ENCODE results near the gene SLFNL1. TPM values are rescaled to one million over a fixed set of nuclear protein-coding genes. Genes with fewer than 3 reads are reported as not detected.

SLFNL1 gene
- total and polyA plus RNA-seq, 2 experiments from 2014 or later: 0.14 to 0.29 TPM

GRCh38 chr1:41006942-41007865, 14.3 kb downstream of the SLFNL1 start:
- Histone ChIP-seq H3K4me2 (no peak overlapping the region), H2AFZ (no peak overlapping the region), H3K9me2 (ENCODE audit: insufficient read depth) (no peaks in the 10 kb centered on the region), H3K4me1 (ENCODE audit: insufficient read depth) (no peaks in the 10 kb centered on the region), H3K27me3 (ENCODE audit: insufficient read depth) (no peaks in the 10 kb centered on the region), H3K4me3 (no peak overlapping the region), H4K20me1 (replicated peaks; ENCODE audit: insufficient read depth) (peaks cover 24% of the 10 kb centered on the region), H3K27ac (ENCODE audit: low read depth) (no peak overlapping the region), H3K79me2 (replicated peaks; ENCODE audit: insufficient read depth) (no peaks in the 10 kb centered on the region; the same call in 1 of the 2 replicates), H3K36me3 (ENCODE audit: insufficient read depth) (peaks cover 64% of the 10 kb centered on the region), H3F3A (replicated peaks; ENCODE audit: low read depth) (no peaks in the 10 kb centered on the region)
- no peak for TF ChIP-seq STAT1 (IDR thresholded peaks at IDR 0.05; ENCODE audit: unreplicated experiment)
- no peak for TF ChIP-seq REST (IDR thresholded peaks at IDR 0.05; ENCODE audit: unreplicated experiment)
- TF ChIP-seq, protein P1, sequence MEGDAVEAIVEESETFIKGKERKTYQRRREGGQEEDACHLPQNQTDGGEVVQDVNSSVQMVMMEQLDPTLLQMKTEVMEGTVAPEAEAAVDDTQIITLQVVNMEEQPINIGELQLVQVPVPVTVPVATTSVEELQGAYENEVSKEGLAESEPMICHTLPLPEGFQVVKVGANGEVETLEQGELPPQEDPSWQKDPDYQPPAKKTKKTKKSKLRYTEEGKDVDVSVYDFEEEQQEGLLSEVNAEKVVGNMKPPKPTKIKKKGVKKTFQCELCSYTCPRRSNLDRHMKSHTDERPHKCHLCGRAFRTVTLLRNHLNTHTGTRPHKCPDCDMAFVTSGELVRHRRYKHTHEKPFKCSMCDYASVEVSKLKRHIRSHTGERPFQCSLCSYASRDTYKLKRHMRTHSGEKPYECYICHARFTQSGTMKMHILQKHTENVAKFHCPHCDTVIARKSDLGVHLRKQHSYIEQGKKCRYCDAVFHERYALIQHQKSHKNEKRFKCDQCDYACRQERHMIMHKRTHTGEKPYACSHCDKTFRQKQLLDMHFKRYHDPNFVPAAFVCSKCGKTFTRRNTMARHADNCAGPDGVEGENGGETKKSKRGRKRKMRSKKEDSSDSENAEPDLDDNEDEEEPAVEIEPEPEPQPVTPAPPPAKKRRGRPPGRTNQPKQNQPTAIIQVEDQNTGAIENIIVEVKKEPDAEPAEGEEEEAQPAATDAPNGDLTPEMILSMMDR (conservative IDR thresholded peaks at IDR 0.05; ENCODE audit: low read depth in 2 of 2): no peak
- TF ChIP-seq ZNF331 (CRISPR knock-in tag; IDR thresholded peaks at IDR 0.05; ENCODE audit: low read depth): no peak
- no peak for TF ChIP-seq POLR2AphosphoS5 (IDR thresholded peaks at IDR 0.05; ENCODE audit: low read depth)
- TF ChIP-seq JUNB (IDR thresholded peaks at IDR 0.05; ENCODE audit: unreplicated experiment): no peak
- TF ChIP-seq EZH2phosphoT487 (IDR thresholded peaks at IDR 0.05; ENCODE audit: unreplicated experiment): no peak
- TF ChIP-seq ZNF462 (CRISPR knock-in tag; IDR thresholded peaks at IDR 0.05): no peak
- no peak for TF ChIP-seq EZH2 (IDR thresholded peaks at IDR 0.05; ENCODE audit: low read depth, unreplicated experiment)
- TF ChIP-seq ZNF114 (CRISPR knock-in tag; IDR thresholded peaks at IDR 0.05): no peak
- no peak for TF ChIP-seq ETS1 (IDR thresholded peaks at IDR 0.05)
- TF ChIP-seq NANOG (IDR thresholded peaks at IDR 0.05; ENCODE audit: borderline replicate concordance): no peak
- TF ChIP-seq CREB1 (CRISPR knock-in tag; IDR thresholded peaks at IDR 0.05; ENCODE audit: low read depth): no peak
- Mint-ChIP-seq H3K4me1 (no peaks in the 10 kb centered on the region), H3K4me3 (no peak overlapping the region), H3K9me3 (no peaks in the 10 kb centered on the region; the same call in 2 of the 3 replicates), H3K27me3 (ENCODE audit: insufficient read depth, low read depth, poor library complexity) (no peaks in the 10 kb centered on the region), H3K27ac (no peak overlapping the region; the same call in 1 of the 2 replicates), H3K36me3 (ENCODE audit: low read depth) (peaks cover 100% of the 10 kb centered on the region)
- DNase-seq (ENCODE audit: low spot score) (no peak), ATAC-seq (no peak)

Measured in GM23338 (cell line).